Panc1 (cell line): ENCODE measurements around the gene C11orf21. TPM values are rescaled to one million over a fixed set of nuclear protein-coding genes. Genes with fewer than 3 reads are reported as not detected.

Experiments used
- ATAC-seq: fragments of 200-7000 bp; cut with Tn5 transposase; 2 replicates; pipeline ENCODE4 v1.9.1; 2020; ENCODE audit warnings: mild to moderate bottlenecking, moderate library complexity
- BruUV-seq: library from RNA; stranded (reverse); fragments of 400-500 nt; replicated peaks from 2 replicates; lab custom pipeline; 2021; lab: Mats Ljungman, UMichigan
- CTCF ChIA-PET: fragments of 300-600 bp; sonication (Branson Sonifier 250); formaldehyde crosslinking; loops from one replicate; lab custom pipeline; 2022; ENCODE audit warnings: antibody characterized with exemption; lab: Charles Lee
- POLR2A ChIA-PET: fragments of 300-600 bp; sonication (Branson Sonifier 250); formaldehyde crosslinking; loops from one replicate; lab custom pipeline; 2022; ENCODE audit warnings: antibody characterized with exemption; lab: Charles Lee
- DNase-seq: peaks from one replicate; pipeline ENCODE4 v3.0.0-alpha.2; 2010; ENCODE audit warnings: low read depth, low spot score
- H3K27ac ChIP-seq: 2 replicates; pipeline ENCODE4 v1.5.1; 2011; ENCODE audit warnings: mild to moderate bottlenecking, low read length, inconsistent platforms
- H3K27me3 ChIP-seq: fragments of 200-500 bp; sonication (Bioruptor generic); 2 replicates; pipeline ENCODE4 v1.6.0; 2014; ENCODE audit warnings: low read length, inconsistent platforms; ENCODE audit not compliant: control insufficient read depth, insufficient read depth
- H3K36me3 ChIP-seq: fragments of 200-500 bp; sonication (Bioruptor generic); 2 replicates; pipeline ENCODE4 v1.5.1; 2014; ENCODE audit warnings: inconsistent platforms, mild to moderate bottlenecking, low read length, moderate library complexity; ENCODE audit not compliant: control insufficient read depth, insufficient read depth
- H3K4me1 ChIP-seq: 2 replicates; pipeline ENCODE4 v1.5.1; 2011; ENCODE audit warnings: inconsistent platforms, mild to moderate bottlenecking, low read length, moderate library complexity; ENCODE audit not compliant: control insufficient read depth, insufficient read depth
- H3K4me3 ChIP-seq, 2 experiments: 2 replicates each; pipeline ENCODE4 v1.5.1; 2011 to 2012; ENCODE audit warnings: low read depth in 2 of 2, low read length in 2 of 2, mild to moderate bottlenecking in 2 of 2, inconsistent platforms in 1 of 2, moderate library complexity in 1 of 2
- H3K9me3 ChIP-seq: fragments of 200-500 bp; sonication (Bioruptor generic); 2 replicates; pipeline ENCODE4 v1.5.1; 2014; ENCODE audit warnings: low read depth, mild to moderate bottlenecking, inconsistent platforms, low read length, moderate library complexity; ENCODE audit not compliant: control insufficient read depth, insufficient read depth
- POLR2AphosphoS5 ChIP-seq: IDR thresholded peaks from 2 replicates; pipeline ENCODE4 v1.6.1; 2012; ENCODE audit warnings: mild to moderate bottlenecking, low read depth, low read length, moderate library complexity
- SIN3A ChIP-seq: IDR thresholded peaks from 2 replicates; pipeline ENCODE4 v1.6.1; 2012; ENCODE audit warnings: low read depth, mild to moderate bottlenecking, low read length, moderate library complexity, borderline replicate concordance; ENCODE audit not compliant: insufficient read depth
- TCF7L2 ChIP-seq: IDR thresholded peaks from 2 replicates; pipeline ENCODE4 v1.6.1; 2011; ENCODE audit warnings: mild to moderate bottlenecking, low read depth, low read length, inconsistent platforms
- in situ Hi-C: cut with HindIII; loops from 2 replicates; pipeline ENCODE4 v1.10.0; 2016; ENCODE audit warnings: low sequenced_read_pairs, low pct_unique_long_range_greater_than_20kb
- intact Hi-C: fragments of 100-400 bp; cut with micrococcal nuclease; formaldehyde crosslinking; loops from one replicate; pipeline ENCODE4 v1.10.0; 2022; ENCODE audit not compliant: unreplicated experiment
- total RNA-seq: library from RNA; stranded (reverse); gene quantifications from one replicate; pipeline ENCODE4 v1.2.1, GENCODE V29; 2021; ENCODE audit not compliant: unreplicated experiment
- TF ChIP-seq, protein P1 (sequence below): fragments of 450-650 bp; IDR thresholded peaks from 2 replicates; pipeline ENCODE4 v1.5.1; 2017; ENCODE audit warnings: mild to moderate bottlenecking
- TF ChIP-seq, protein P2 (sequence below), 2 experiments: IDR thresholded peaks; 2 replicates each; pipeline ENCODE4 v1.6.1; 2011 to 2012; ENCODE audit warnings: low read depth in 2 of 2, control low read depth in 1 of 2, low read length in 1 of 2, mild to moderate bottlenecking in 1 of 2, moderate library complexity in 1 of 2; ENCODE audit not compliant: insufficient read depth in 1 of 2

The C11orf21 gene
- total RNA-seq, 1 experiment from 2014 or later: 0.31 TPM

DNA sequence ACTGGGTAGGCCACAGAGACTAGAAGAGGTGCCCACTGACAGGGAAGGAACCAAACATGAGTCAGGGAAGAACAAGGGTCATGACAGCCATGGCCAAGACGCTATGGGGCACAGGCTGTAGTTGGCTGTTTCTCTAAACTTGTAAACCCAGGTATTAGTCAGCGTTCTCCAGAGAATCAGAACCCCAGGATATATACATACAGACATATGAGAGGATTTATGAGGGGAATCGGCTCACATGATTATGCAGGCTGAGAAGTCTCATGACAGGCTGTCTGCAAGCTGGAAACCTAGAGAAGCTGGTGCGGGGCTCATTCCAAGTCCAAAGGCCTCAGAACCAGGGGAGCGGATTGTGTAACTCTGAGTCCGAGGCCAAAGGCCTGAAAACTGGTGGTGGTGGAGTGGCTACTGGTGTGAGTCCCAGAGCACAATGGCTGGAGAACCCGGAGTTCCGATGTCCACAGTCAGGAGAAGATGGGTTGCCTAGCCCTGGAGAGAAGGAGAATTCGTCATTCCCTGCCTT is 45.7 kb upstream of the C11orf21 start:
- H3K9me3 ChIP-seq: no peaks in the 10 kb centered on the region
- no peaks in the 10 kb centered on the region for H3K4me1 ChIP-seq
- H3K36me3 ChIP-seq: no peaks in the 10 kb centered on the region
- intact Hi-C loops (no loop called here), in situ Hi-C loops (no loop called here)
- CTCF ChIA-PET: no interaction called here
- H3K27me3 ChIP-seq: peaks cover 4% of the 10 kb centered on the region
- ATAC-seq: no peak
- DNase-seq: no peak
- no peak overlapping the region for H3K27ac ChIP-seq
- no TSS peak for BruUV-seq
- TF ChIP-seq TCF7L2: no peak
- TF ChIP-seq SIN3A: no peak
- TF ChIP-seq, protein P1, sequence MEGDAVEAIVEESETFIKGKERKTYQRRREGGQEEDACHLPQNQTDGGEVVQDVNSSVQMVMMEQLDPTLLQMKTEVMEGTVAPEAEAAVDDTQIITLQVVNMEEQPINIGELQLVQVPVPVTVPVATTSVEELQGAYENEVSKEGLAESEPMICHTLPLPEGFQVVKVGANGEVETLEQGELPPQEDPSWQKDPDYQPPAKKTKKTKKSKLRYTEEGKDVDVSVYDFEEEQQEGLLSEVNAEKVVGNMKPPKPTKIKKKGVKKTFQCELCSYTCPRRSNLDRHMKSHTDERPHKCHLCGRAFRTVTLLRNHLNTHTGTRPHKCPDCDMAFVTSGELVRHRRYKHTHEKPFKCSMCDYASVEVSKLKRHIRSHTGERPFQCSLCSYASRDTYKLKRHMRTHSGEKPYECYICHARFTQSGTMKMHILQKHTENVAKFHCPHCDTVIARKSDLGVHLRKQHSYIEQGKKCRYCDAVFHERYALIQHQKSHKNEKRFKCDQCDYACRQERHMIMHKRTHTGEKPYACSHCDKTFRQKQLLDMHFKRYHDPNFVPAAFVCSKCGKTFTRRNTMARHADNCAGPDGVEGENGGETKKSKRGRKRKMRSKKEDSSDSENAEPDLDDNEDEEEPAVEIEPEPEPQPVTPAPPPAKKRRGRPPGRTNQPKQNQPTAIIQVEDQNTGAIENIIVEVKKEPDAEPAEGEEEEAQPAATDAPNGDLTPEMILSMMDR: no peak
- TF ChIP-seq, protein P2, sequence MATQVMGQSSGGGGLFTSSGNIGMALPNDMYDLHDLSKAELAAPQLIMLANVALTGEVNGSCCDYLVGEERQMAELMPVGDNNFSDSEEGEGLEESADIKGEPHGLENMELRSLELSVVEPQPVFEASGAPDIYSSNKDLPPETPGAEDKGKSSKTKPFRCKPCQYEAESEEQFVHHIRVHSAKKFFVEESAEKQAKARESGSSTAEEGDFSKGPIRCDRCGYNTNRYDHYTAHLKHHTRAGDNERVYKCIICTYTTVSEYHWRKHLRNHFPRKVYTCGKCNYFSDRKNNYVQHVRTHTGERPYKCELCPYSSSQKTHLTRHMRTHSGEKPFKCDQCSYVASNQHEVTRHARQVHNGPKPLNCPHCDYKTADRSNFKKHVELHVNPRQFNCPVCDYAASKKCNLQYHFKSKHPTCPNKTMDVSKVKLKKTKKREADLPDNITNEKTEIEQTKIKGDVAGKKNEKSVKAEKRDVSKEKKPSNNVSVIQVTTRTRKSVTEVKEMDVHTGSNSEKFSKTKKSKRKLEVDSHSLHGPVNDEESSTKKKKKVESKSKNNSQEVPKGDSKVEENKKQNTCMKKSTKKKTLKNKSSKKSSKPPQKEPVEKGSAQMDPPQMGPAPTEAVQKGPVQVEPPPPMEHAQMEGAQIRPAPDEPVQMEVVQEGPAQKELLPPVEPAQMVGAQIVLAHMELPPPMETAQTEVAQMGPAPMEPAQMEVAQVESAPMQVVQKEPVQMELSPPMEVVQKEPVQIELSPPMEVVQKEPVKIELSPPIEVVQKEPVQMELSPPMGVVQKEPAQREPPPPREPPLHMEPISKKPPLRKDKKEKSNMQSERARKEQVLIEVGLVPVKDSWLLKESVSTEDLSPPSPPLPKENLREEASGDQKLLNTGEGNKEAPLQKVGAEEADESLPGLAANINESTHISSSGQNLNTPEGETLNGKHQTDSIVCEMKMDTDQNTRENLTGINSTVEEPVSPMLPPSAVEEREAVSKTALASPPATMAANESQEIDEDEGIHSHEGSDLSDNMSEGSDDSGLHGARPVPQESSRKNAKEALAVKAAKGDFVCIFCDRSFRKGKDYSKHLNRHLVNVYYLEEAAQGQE (IDR thresholded peaks at IDR 0.05; ENCODE audit: insufficient read depth in 1 of 2, low read depth in 2 of 2, low read length in 1 of 2): no peak
- no peak for TF ChIP-seq POLR2AphosphoS5
- H3K4me3 ChIP-seq: no peak overlapping the region
- POLR2A ChIA-PET: interaction anchor here (0.6 kb wide), 1 partner anchor 13 kb away, joined by 6 read pairs; no protein-coding TSS in a partner anchor

DNA sequence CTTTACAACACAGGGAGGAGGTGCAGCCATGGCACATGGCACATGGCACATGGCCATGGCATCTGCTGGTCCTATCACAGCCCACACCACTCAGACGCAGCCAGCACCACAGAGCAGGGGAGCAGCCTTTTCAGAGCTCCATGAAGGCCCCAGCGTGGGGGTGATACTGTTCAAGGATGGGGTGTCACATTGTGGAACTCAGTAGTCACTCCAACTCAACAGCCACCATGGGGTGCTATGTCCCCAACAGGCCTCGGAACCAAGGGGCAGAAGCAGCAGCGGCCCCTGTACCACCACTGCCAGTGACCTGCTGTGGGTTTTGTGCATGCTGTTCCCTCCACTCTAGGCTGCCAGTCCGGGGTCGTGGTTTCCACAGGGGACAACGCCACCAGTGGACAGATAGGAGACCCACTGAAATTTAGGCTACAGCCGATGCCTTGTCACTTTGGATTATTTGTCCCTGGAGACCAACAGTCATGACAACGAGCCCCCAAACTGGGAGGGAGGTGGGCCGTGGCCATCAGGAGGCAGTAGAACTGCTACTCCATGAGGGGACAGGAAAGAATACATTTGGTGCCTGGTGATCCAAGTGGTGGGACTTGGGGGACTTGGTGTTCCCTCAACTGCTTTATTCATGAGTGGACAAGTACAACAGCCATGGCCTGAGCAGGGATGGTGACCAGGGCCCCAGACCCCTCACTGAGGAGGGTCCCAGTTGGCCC is 45.0 kb upstream of the C11orf21 start:
- in situ Hi-C loops (no loop called here), intact Hi-C loops (no loop called here)
- DNase-seq (no peak), ATAC-seq (no peak)
- no TSS peak for BruUV-seq
- H3K27ac ChIP-seq: no peak overlapping the region
- no peak overlapping the region for H3K4me3 ChIP-seq
- H3K27me3 ChIP-seq: peaks cover 7% of the 10 kb centered on the region
- H3K4me1 ChIP-seq: no peaks in the 10 kb centered on the region
- H3K36me3 ChIP-seq: no peaks in the 10 kb centered on the region
- H3K9me3 ChIP-seq: no peaks in the 10 kb centered on the region
- ChIA-PET POLR2A (interaction anchor here (0.6 kb wide), 1 partner anchor 12 kb away, joined by 6 read pairs; no protein-coding TSS in a partner anchor), CTCF (no interaction called here)
- TF ChIP-seq, protein P2 (IDR thresholded peaks at IDR 0.05; ENCODE audit: insufficient read depth in 1 of 2, low read depth in 2 of 2, low read length in 1 of 2): no peak
- TF ChIP-seq SIN3A (no peak), POLR2AphosphoS5 (no peak), TCF7L2 (no peak)
- TF ChIP-seq, protein P1: no peak
